NCI-H510A (cell line): Measurements from ENCODE around the gene CENPW.

Experiments
- DNase-seq: peaks from one replicate; lab custom pipeline; 2025; lab: John Stamatoyannopoulos, UW

The CENPW gene

GRCh38 chr6:126339796-126340609, at the start of gene CENPW:
CENPW (plus strand) TSS chr6:126340115; CDS start chr6:126340274, 159 bp downstream.
- DNase-seq = peak; percentile 62

GRCh38 chr6:126293891-126294524, 45.9 kb upstream of the CENPW start:
- DNase-seq = no peak

- no peak for DNase-seq
These were observed 39.8 kb upstream of the CENPW start for GRCh38 chr6:126300126-126300525.

GRCh38 chr6:126300735-126301134, 39.2 kb upstream of the CENPW start:
- no peak for DNase-seq

GRCh38 chr6:126302191-126302590, 37.7 kb upstream of the CENPW start:
- DNase-seq = no peak

GRCh38 chr6:126307849-126308248, 32.1 kb upstream of the CENPW start:
- DNase-seq = no peak

- DNase-seq = no peak
These were observed 31.6 kb upstream of the CENPW start for GRCh38 chr6:126308362-126308761.

- DNase-seq = no peak
These were observed 27.8 kb upstream of the CENPW start for GRCh38 chr6:126312013-126312665.

GRCh38 chr6:126313941-126314340, 26.0 kb upstream of the CENPW start:
- DNase-seq = no peak

GRCh38 chr6:126318797-126319196, 21.1 kb upstream of the CENPW start:
- no peak for DNase-seq

- no peak for DNase-seq
These were observed 6.2 kb upstream of the CENPW start for GRCh38 chr6:126333729-126334128.

GRCh38 chr6:126335210-126335609, 4.7 kb upstream of the CENPW start:
- DNase-seq = no peak

GRCh38 chr6:126337323-126337722, 2.6 kb upstream of the CENPW start:
- DNase-seq = no peak

GRCh38 chr6:126341126-126341525, 1.2 kb downstream of the CENPW start:
- DNase-seq = no peak

GRCh38 chr6:126344181-126344580, 4.3 kb downstream of the CENPW start:
- DNase-seq = no peak

- DNase-seq = no peak
These were observed 12.0 kb downstream of the CENPW start for GRCh38 chr6:126351960-126352359.

- no peak for DNase-seq
These were observed 12.6 kb downstream of the CENPW start for GRCh38 chr6:126352514-126352913.

- DNase-seq = no peak
These were observed 16.6 kb downstream of the CENPW start for GRCh38 chr6:126356526-126356925.

GRCh38 chr6:126359936-126360537, 20.1 kb downstream of the CENPW start:
- DNase-seq = no peak

GRCh38 chr6:126361832-126362440, 22.0 kb downstream of the CENPW start:
- DNase-seq = no peak

GRCh38 chr6:126367849-126368248, 27.9 kb downstream of the CENPW start:
- DNase-seq = no peak

- no peak for DNase-seq
These were observed 32.7 kb downstream of the CENPW start for GRCh38 chr6:126372626-126373025.
